ENCODE data around the gene FUZ. TPM values are rescaled to one million over a fixed set of nuclear protein-coding genes. Genes with fewer than 3 reads are reported as not detected.

Gene FUZ
- total RNA-seq, 6 experiments from 2014 or later, result 3.7 to 10.7 (median 6.3) TPM

DNA sequence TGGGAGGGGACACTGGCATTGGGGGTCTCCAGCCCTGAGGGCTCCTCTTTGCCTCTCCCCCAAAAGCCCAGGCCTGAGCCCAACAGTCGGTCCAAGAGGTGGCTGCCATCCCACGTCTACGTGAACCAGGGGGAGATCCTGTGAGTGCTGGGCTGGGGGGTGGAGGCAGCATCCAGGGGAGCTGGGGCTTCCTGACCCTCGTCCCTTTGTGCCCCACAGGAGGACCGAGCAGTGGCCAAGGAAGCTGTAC is 44.7 kb upstream of the FUZ start:
- Histone ChIP-seq H3K27ac (no peak overlapping the region), H3K36me3 (peaks cover 0 to 43% (median 4%) of the 10 kb centered on the region in 4 donors), H3K4me3 (no peak overlapping the region), H3K27me3 (no peaks in the 10 kb centered on the region), H3K4me1 (peaks cover 0 to 9% (median under 1%) of the 10 kb centered on the region in 4 donors), H3K9me3 (no peaks in the 10 kb centered on the region)
- WGBS (ENCODE audit: insufficient coverage, low coverage, low lambda C conversion rate, missing lambda C conversion rate), result no CpG with 5 or more reads among the region's 5 CpGs
- intact Hi-C loops (cut with DNase I), result no loop called here
- no peak for TF ChIP-seq POLR2A (IDR thresholded peaks at IDR 0.05)
- TF ChIP-seq, protein P1, sequence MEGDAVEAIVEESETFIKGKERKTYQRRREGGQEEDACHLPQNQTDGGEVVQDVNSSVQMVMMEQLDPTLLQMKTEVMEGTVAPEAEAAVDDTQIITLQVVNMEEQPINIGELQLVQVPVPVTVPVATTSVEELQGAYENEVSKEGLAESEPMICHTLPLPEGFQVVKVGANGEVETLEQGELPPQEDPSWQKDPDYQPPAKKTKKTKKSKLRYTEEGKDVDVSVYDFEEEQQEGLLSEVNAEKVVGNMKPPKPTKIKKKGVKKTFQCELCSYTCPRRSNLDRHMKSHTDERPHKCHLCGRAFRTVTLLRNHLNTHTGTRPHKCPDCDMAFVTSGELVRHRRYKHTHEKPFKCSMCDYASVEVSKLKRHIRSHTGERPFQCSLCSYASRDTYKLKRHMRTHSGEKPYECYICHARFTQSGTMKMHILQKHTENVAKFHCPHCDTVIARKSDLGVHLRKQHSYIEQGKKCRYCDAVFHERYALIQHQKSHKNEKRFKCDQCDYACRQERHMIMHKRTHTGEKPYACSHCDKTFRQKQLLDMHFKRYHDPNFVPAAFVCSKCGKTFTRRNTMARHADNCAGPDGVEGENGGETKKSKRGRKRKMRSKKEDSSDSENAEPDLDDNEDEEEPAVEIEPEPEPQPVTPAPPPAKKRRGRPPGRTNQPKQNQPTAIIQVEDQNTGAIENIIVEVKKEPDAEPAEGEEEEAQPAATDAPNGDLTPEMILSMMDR (IDR thresholded peaks at IDR 0.05), result no peak
- no peak for DNase-seq
- no peak for ATAC-seq

DNA sequence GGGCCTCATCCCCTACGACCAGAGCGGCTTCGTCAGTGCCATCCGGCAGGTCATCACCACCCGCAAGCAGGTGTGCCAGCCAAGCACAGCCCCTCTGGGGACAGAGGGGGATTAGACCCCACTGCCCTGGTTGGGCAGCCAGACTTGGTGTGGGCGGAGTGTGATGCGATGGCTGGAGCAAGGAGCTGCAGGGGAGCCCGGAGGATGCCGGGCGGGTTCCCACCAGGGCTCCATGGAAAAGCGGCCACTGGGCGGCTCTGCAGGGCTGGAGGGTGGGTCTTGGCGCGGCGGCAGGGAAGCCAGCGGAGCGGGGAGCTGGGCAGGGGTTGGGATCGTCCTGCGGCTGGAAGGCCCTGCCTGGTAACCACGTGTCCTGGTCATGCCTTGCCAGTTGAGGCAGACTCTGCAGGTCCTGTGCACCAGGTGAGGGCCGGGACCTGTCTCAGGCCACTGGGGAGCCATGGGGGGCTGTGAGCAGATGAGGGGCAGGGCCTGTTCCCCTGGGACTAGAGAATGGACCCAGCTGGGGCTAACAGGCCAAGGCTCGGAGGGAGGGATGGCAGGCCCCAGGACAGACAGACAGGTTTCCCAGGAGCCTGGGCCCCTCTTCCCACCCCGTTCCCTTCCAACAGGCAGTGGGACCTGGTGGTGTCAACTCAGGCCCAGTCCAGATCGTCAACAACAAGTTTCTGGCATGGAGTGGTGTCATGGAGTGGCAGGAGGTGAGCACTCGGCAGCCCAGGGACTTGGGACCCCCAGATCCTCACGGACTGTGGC is 44.2 kb upstream of the FUZ start:
- Histone ChIP-seq H3K4me3 (no peak overlapping the region), H3K27me3 (no peaks in the 10 kb centered on the region), H3K9me3 (no peaks in the 10 kb centered on the region), H3K36me3 (peaks cover 0 to 43% (median 4%) of the 10 kb centered on the region in 4 donors), H3K27ac (no peak overlapping the region), H3K4me1 (peaks cover 0 to 14% (median 3%) of the 10 kb centered on the region in 4 donors)
- DNase-seq (peak in 2 of 3 donors; percentile 51 to 53), ATAC-seq (no peak)
- intact Hi-C loops (cut with DNase I), result no loop called here
- no CpG with 5 or more reads among the region's 26 CpGs for WGBS (ENCODE audit: insufficient coverage, low coverage, low lambda C conversion rate, missing lambda C conversion rate)
- no peak for TF ChIP-seq POLR2A (IDR thresholded peaks at IDR 0.05)
- TF ChIP-seq, protein P1 (IDR thresholded peaks at IDR 0.05), result no peak

DNA sequence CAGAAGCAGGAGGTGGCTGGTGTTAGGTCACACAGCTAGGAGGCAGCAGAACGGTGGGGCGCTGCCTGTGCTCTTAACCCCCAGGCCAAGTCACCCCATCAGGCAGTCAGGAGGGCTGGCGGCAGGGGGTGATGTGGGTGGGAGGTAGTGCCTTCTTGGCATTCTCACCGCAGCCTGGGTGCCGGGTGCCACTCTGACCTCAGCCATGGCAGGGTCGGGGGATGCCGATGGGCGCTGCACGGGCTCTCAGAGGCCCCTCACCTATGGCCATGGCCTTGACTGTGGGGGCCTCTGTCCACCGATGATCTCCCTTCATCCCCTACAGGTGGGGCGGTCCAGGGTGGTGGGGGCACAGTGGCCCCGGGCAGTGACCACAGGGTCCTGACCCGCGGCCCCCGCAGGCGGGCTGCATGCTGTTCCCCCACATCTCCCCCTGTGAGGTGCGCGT is 43.5 kb upstream of the FUZ start:
- ATAC-seq (no peak), DNase-seq (peak in 1 of 3 donors; percentile 46)
- intact Hi-C loops (cut with DNase I), result no loop called here
- TF ChIP-seq, protein P1 (IDR thresholded peaks at IDR 0.05), result no peak
- no peak for TF ChIP-seq POLR2A (IDR thresholded peaks at IDR 0.05)
- no peak overlapping the region for H3K4me3 ChIP-seq
- peaks cover 0 to 43% (median 4%) of the 10 kb centered on the region in 4 donors for H3K36me3 ChIP-seq
- H3K27ac ChIP-seq, result no peak overlapping the region
- H3K9me3 ChIP-seq, result no peaks in the 10 kb centered on the region
- H3K4me1 ChIP-seq, result peaks cover 0 to 17% (median 5%) of the 10 kb centered on the region in 4 donors
- H3K27me3 ChIP-seq, result no peaks in the 10 kb centered on the region
- no CpG with 5 or more reads among the region's 18 CpGs for WGBS (ENCODE audit: insufficient coverage, low coverage, low lambda C conversion rate, missing lambda C conversion rate)

DNA sequence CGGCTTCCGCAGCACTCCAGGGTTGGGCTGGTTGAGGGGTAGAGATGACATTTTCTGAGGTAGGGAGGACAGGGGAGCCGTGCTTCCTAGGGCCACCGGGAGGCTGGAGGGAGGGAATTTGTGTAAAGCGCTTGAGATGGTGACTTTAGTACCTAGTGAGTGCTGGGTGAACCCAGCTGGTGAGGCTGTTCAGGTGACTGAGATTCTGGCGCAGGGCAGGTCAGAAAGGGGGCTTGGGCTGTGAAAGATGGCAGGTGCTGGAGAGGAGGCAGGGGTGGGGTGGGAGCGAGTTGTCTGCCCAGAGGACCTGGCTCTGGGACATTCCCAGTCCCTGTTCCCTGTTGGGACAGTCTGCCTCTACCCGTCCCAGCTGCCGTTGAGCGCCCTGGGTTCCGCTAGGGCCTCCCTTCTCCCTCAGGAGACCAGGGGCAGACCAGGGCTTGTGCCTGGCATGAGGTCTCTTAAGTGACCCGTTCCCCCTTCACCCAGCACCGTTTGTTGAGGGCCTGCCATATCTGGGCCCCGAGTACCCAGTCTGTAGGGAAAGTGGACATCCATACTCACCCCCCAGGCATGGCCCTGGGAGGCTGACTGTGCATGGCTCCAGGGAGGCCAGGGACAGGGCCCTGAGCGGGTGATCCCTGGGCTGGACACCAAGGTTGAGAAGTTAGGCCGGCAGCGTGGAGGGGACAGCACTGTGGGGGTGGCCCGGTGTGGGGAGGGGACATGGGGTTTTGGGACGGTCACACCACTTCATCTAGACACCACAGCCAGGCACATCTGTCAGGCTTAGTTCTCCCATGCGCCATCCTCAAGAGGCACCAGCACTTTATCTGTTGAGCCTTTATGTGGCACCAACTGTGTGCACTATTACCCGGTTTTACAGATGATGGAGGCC is 42.8 kb upstream of the FUZ start:
- H3K4me3 ChIP-seq, result no peak overlapping the region
- ATAC-seq, result no peak
- intact Hi-C loops (cut with DNase I), result no loop called here

More for the DNA sequence above, 42.8 kb upstream of the FUZ start:
- WGBS (ENCODE audit: insufficient coverage, low coverage, low lambda C conversion rate, missing lambda C conversion rate), result 93% methylated on average over 6 of the region's 21 CpGs
- Histone ChIP-seq H3K4me1 (peaks cover 0 to 17% (median 5%) of the 10 kb centered on the region in 4 donors), H3K27me3 (no peaks in the 10 kb centered on the region), H3K27ac (no peak overlapping the region), H3K36me3 (peaks cover 0 to 43% (median 4%) of the 10 kb centered on the region in 4 donors), H3K9me3 (no peaks in the 10 kb centered on the region)
- TF ChIP-seq, protein P1 (IDR thresholded peaks at IDR 0.05), result no peak
- TF ChIP-seq POLR2A (IDR thresholded peaks at IDR 0.05), result peak; percentile 5
- peak in 1 of 3 donors; percentile 47 for DNase-seq
